Measurements from ENCODE around the gene SNRPD2.
A peak's percentile ranks its signal among the peaks of the same experiment; 100 is the strongest.

- TF ChIP-seq POLR2A (IDR thresholded peaks at IDR 0.05; ENCODE audit: low read depth, low read length) (peak; percentile 75), SPI1 (IDR thresholded peaks at IDR 0.05; ENCODE audit: low read depth, low read length) (peak; percentile 9; the same call in 1 of the 2 replicates), POLR2AphosphoS5 (IDR thresholded peaks at IDR 0.05; ENCODE audit: low read depth, low read length) (peak; percentile 77)
These were observed 38.9 kb upstream of the SNRPD2 start, which contains the start of gene FBXO46 for GRCh38 chr19:45730368-45731288.

Measured in GM12891 (cell line).